Neural cell (in vitro differentiated cells): ENCODE data around the gene ICA1L.

Experiments used
- EP300 ChIP-seq: fragments of 450-650 bp; conservative IDR thresholded peaks from 2 replicates; pipeline ENCODE4 v1.6.1; 2014; ENCODE audit warnings: antibody characterized with exemption, mild to moderate bottlenecking, moderate library complexity; ENCODE audit not compliant: poor library complexity, severe bottlenecking
- EZH2 ChIP-seq: fragments of 200-600, 300-800 bp; shearing (Covaris generic), sonication (generic); IDR thresholded peaks from 2 replicates; pipeline ENCODE4 v1.6.1; 2014; ENCODE audit warnings: antibody characterized with exemption, low read length, borderline replicate concordance, mild to moderate bottlenecking; ENCODE audit not compliant: insufficient read depth, poor library complexity, severe bottlenecking
- POLR2AphosphoS5 ChIP-seq: IDR thresholded peaks from 2 replicates; pipeline ENCODE4 v1.6.1; 2012
- RAD21 ChIP-seq: fragments of 450-650 bp; conservative IDR thresholded peaks from 2 replicates; pipeline ENCODE4 v1.6.1; 2014; ENCODE audit warnings: antibody characterized with exemption, mild to moderate bottlenecking, moderate library complexity
- SMC3 ChIP-seq: fragments of 450-650 bp; conservative IDR thresholded peaks from 2 replicates; pipeline ENCODE4 v1.6.1; 2014; ENCODE audit warnings: antibody characterized with exemption, mild to moderate bottlenecking, moderate library complexity; ENCODE audit not compliant: poor library complexity
- TAF1 ChIP-seq: IDR thresholded peaks from 2 replicates; pipeline ENCODE4 v1.6.1; 2012; ENCODE audit warnings: low read depth
- TF ChIP-seq, protein P1 (sequence below): fragments of 450-650 bp; IDR thresholded peaks from 2 replicates; pipeline ENCODE4 v1.5.1; 2014; ENCODE audit warnings: antibody characterized with exemption, mild to moderate bottlenecking, moderate library complexity; ENCODE audit not compliant: poor library complexity, severe bottlenecking

DNA sequence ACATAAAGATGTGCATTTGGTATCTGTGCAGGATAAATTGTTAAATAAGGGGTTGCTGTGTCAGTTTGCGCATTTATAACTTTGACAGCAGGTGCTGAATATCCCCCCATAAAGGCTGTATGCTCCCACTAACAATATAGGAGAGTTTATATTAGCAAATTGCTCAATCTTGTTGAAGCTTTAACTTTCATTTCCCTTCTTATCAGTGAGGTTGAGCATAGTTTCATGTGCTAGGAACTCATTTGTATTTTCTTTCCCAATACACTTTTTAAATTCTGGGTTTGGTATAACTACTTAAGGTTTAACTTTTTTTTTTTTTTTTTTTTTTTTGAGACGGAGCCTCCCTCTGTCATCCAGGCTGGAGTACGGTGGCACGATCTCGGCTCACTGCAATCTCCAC, 147.8 kb downstream of the ICA1L start:
- TF ChIP-seq, protein P1, sequence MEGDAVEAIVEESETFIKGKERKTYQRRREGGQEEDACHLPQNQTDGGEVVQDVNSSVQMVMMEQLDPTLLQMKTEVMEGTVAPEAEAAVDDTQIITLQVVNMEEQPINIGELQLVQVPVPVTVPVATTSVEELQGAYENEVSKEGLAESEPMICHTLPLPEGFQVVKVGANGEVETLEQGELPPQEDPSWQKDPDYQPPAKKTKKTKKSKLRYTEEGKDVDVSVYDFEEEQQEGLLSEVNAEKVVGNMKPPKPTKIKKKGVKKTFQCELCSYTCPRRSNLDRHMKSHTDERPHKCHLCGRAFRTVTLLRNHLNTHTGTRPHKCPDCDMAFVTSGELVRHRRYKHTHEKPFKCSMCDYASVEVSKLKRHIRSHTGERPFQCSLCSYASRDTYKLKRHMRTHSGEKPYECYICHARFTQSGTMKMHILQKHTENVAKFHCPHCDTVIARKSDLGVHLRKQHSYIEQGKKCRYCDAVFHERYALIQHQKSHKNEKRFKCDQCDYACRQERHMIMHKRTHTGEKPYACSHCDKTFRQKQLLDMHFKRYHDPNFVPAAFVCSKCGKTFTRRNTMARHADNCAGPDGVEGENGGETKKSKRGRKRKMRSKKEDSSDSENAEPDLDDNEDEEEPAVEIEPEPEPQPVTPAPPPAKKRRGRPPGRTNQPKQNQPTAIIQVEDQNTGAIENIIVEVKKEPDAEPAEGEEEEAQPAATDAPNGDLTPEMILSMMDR = no peak
- TF ChIP-seq EZH2 (no peak), EP300 (no peak), RAD21 (no peak), POLR2AphosphoS5 (no peak), TAF1 (no peak), SMC3 (no peak)
